Duodenal mucosa (tissue), 2 donors: ENCODE results near the gene CACNA2D3.

Source experiments
- H3K27ac ChIP-seq: one replicate; pipeline ENCODE4 v1.7.0; 2013; ENCODE audit warnings: low read depth, low read length
- H3K27me3 ChIP-seq, 2 donors: one replicate each; pipeline ENCODE4 v1.7.0; 2013; ENCODE audit warnings: low read length in 2 of 2, control low read depth in 1 of 2; ENCODE audit not compliant: insufficient read depth in 2 of 2, control insufficient read depth in 1 of 2
- H3K36me3 ChIP-seq, 2 donors: one replicate each; pipeline ENCODE4 v1.7.0; 2013; ENCODE audit warnings: low read length in 2 of 2, control low read depth in 1 of 2; ENCODE audit not compliant: insufficient read depth in 2 of 2, control insufficient read depth in 1 of 2
- H3K4me1 ChIP-seq, 2 donors: one replicate each; pipeline ENCODE4 v1.7.0; 2013; ENCODE audit warnings: low read length in 2 of 2, control low read depth in 1 of 2; ENCODE audit not compliant: insufficient read depth in 2 of 2, control insufficient read depth in 1 of 2
- H3K4me3 ChIP-seq, 2 donors: one replicate each; pipeline ENCODE4 v1.7.0; 2013; ENCODE audit warnings: low read length in 2 of 2, low read depth in 1 of 2
- H3K9ac ChIP-seq, 2 donors: one replicate each; pipeline ENCODE4 v1.7.0; 2013; ENCODE audit warnings: low read length in 2 of 2, low read depth in 1 of 2
- H3K9me3 ChIP-seq, 2 donors: one replicate each; pipeline ENCODE4 v1.7.0; 2013; ENCODE audit warnings: low read length in 2 of 2, control low read depth in 1 of 2; ENCODE audit not compliant: control insufficient read depth in 1 of 2

CACNA2D3 gene

DNA sequence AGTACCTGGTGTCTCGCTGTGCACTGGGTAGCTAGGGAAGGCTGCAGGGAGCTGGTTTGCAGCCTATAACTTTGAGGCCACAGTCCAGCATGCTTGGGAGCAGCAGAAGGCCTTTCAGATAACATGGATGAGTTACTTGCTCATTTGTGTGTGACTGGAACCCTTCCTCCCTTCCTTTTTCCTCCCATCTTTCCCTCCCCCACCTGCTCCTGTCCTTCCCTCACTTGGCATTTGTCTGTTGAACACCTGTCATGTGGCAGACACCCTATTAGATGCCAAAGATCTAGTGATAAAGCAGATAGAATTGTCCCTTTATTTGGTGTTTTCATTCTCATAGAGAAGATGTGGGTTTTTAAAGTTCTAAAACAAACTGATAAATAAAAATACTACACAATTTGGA lies 733.9 kb downstream of the CACNA2D3 start:
- Histone ChIP-seq H3K9me3 (no peaks in the 10 kb centered on the region), H3K9ac (no peak overlapping the region), H3K27ac (no peak overlapping the region), H3K4me1 (peaks cover 0 to 5% of the 10 kb centered on the region in 2 donors), H3K27me3 (no peaks in the 10 kb centered on the region), H3K36me3 (no peaks in the 10 kb centered on the region), H3K4me3 (no peak overlapping the region)

DNA sequence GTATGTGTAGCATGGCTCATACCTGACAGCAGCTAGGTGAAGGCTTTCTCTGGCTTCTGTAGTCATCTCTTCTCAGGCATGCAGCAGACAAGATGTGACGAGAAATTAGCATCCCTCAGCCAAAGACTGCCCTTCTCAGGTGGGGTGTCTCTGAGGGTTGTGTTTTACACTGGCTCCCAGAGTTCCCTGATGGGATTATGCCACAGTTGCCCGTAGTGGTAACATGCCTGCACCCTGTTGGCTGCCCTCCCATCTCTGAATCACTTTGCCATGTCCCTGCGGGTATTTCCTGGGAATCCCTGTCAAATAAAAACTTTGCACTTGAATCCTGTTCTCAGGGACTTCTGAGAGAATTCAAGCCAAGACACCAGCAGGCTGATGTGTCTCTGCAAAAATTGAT lies 735.0 kb downstream of the CACNA2D3 start:
- H3K27me3 ChIP-seq: no peaks in the 10 kb centered on the region
- no peaks in the 10 kb centered on the region for H3K9me3 ChIP-seq
- no peaks in the 10 kb centered on the region for H3K36me3 ChIP-seq
- H3K9ac ChIP-seq: no peak overlapping the region
- H3K4me3 ChIP-seq: no peak overlapping the region
- peaks cover 0 to 5% of the 10 kb centered on the region in 2 donors for H3K4me1 ChIP-seq
- H3K27ac ChIP-seq: no peak overlapping the region

DNA sequence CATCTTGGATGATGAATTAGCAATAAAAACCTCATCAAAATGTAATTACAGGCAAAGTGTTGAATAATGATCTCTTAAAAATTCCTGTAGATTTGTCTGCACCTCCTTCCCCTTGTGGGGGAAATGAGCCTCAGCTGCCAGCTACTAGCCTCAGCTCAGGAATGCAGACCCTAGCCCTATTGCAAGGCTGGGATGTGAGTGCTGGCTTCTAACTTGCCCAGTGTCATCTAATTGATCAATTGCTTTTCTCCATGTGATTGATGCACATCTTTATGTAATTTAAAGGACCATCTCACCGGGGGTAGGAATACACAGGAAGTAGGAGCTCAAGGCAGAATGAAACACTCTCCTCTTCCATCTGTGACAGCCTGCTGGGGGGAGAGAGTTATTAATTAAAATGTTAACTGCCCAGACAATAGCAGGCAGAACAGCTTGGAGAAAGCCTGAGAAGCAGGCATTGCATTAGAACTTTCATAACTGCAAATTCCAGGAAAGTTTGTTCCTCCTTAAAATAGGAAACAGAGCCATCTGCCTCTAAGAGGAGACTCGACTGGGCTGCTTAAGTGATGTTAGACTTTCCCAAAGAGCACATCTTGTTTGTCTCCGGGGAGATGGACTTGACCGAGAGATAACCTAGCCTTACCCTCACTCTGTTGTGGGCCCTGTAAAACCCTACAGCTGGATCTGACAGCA lies 735.9 kb downstream of the CACNA2D3 start:
- H3K9me3 ChIP-seq: no peaks in the 10 kb centered on the region
- peaks cover 0 to 5% of the 10 kb centered on the region in 2 donors for H3K4me1 ChIP-seq
- H3K36me3 ChIP-seq: no peaks in the 10 kb centered on the region
- no peaks in the 10 kb centered on the region for H3K27me3 ChIP-seq
- H3K9ac ChIP-seq: no peak overlapping the region
- H3K27ac ChIP-seq: no peak overlapping the region
- no peak overlapping the region for H3K4me3 ChIP-seq

DNA sequence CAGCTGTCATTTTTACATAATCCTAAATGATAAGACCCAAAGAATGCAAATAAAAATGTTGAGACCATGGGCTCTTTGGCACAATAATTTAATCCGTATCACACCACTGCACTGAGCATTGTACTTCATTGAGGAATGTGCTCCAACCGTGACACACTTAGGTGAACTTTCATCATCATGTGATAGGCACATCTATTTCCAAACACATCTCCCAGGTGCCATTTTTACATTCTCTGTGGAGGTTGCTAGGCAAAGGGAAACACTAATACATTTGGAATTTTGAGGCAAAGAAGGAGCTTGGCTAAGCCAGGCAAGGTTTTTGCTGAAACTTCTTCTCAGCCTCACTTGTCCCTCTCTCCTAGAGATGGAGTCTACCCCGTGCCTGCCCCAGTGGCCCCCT lies 736.8 kb downstream of the CACNA2D3 start:
- H3K27ac ChIP-seq: no peak overlapping the region
- H3K4me3 ChIP-seq: no peak overlapping the region
- peaks cover 0 to 5% of the 10 kb centered on the region in 2 donors for H3K4me1 ChIP-seq
- H3K9ac ChIP-seq: no peak overlapping the region
- no peaks in the 10 kb centered on the region for H3K9me3 ChIP-seq
- H3K36me3 ChIP-seq: no peaks in the 10 kb centered on the region
- H3K27me3 ChIP-seq: no peaks in the 10 kb centered on the region

DNA sequence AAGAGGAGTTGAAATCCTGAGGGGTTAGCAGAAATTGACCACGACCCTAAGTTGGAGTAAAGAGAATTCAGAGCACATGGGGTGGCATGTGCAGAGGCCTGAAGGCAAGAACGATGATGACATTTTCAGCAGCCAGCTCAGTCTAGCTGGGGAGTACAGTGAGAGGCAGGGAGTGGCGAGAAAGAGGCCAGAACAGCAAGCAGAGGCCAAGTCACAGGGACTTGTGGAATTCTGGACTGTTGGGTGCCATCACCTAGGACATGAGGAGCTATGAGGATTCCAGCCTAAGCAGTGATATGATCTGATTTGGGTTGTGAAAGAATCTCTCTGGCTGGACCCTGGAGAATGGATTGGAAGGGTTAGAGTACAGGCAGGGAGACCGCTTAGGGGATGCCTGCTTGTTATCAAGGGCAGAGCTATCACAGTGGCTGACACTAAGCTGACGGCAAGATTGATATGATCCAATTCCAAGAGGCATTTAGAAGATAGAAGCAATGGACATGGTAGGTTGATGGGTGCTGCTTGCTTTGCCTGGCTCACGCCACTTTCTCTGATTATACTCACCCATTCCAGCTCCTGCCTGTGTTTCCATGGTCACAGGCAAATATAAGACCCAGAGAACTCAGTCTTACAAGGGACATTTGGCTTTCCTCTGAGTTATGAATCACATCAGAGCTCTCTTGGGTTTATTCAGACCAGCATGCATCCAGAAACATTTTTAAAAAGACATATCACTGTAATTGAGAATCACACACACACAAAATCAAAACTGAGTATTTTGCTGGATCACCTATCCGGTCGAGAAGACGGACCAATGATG lies 739.1 kb downstream of the CACNA2D3 start:
- no peak overlapping the region for H3K4me3 ChIP-seq
- no peaks in the 10 kb centered on the region for H3K27me3 ChIP-seq
- no peaks in the 10 kb centered on the region for H3K36me3 ChIP-seq
- no peaks in the 10 kb centered on the region for H3K9me3 ChIP-seq
- H3K9ac ChIP-seq: no peak overlapping the region
- no peak overlapping the region for H3K27ac ChIP-seq
- H3K4me1 ChIP-seq: peaks cover 0 to 5% of the 10 kb centered on the region in 2 donors

DNA sequence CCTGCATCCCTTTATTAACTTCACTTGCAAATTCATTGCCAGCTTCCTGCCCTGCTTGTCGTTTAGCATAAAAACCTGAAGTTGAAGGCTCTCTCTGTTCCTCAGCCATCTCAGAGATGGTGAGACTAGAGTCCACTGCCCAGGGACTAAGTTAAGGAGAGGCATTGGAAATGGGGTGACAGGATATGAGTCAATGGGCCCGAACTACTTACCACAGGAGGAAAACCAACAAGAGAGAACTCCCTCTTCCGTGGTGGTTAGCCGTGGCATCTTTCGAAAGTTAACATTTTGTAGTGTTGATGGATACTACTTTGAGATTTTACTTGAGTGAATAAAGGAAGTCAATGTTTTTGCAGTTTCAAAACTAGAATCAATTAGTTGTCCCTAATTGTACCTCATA lies 740.2 kb downstream of the CACNA2D3 start:
- Histone ChIP-seq H3K36me3 (no peaks in the 10 kb centered on the region), H3K4me3 (no peak overlapping the region), H3K4me1 (peaks cover 0 to 5% of the 10 kb centered on the region in 2 donors), H3K27ac (no peak overlapping the region), H3K9ac (no peak overlapping the region), H3K9me3 (no peaks in the 10 kb centered on the region), H3K27me3 (no peaks in the 10 kb centered on the region)

DNA sequence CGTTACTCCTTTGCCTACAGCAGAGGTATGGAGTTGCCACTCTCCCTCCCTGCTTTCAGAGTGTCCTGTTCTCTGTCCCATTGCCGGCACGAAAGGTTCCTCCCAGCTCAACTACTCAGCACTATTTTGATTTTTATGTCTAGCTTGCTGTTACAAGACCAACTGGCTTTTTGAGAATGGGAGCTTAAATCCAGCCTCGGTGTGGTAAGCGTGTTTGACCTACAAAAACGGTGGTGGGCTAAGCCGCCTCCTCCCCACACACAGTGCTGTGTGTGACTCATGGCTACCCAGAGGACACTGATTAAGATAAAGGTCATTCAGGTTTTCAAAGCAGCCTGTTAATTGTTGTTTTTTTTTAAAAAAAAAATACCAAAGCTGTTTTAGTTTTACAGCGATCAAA lies 741.0 kb downstream of the CACNA2D3 start:
- no peaks in the 10 kb centered on the region for H3K4me1 ChIP-seq
- H3K27me3 ChIP-seq: no peaks in the 10 kb centered on the region
- H3K27ac ChIP-seq: no peak overlapping the region
- no peak overlapping the region for H3K4me3 ChIP-seq
- H3K9me3 ChIP-seq: no peaks in the 10 kb centered on the region
- H3K36me3 ChIP-seq: no peaks in the 10 kb centered on the region
- H3K9ac ChIP-seq: no peak overlapping the region

DNA sequence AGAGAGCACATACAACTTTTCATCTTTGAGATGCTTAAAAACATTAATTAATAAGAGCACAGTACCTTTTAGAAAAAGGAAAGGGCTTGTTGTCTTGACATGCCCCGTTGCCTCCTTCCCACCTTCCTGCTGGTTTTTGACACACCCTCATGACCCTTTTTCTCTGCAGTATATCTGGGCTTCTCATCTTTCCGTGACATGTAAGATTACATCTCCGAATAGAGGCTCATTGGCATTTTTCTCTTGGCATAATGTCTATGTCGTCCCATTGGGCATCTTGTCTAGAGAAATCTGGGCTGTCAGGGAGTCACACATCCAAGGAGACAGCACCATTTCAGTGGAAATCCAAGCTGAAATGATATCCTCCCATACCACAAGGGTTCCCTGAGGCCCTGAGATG lies 741.4 kb downstream of the CACNA2D3 start:
- Histone ChIP-seq H3K27ac (no peak overlapping the region), H3K4me3 (no peak overlapping the region), H3K9ac (no peak overlapping the region), H3K4me1 (no peaks in the 10 kb centered on the region), H3K36me3 (no peaks in the 10 kb centered on the region), H3K27me3 (no peaks in the 10 kb centered on the region), H3K9me3 (no peaks in the 10 kb centered on the region)

DNA sequence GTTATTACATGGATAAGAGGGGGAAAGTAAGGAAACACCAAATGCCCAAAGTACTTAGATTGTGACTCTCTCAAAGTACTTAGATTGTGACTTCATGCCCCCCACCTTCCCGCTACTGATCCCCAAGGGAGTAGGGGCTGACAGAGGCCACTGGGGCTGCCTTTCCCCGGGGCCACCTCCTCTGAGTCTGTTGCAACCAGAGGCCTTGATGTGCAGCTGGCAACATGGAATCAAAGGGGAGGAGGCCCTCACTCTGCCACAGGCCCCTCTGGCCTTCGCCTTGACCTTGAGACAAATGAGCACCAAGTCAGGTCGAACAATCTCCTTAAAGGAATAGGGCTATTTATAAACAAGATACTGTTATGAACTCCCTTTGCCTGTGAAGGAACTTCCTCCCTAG lies 743.0 kb downstream of the CACNA2D3 start:
- no peak overlapping the region for H3K4me3 ChIP-seq
- no peaks in the 10 kb centered on the region for H3K9me3 ChIP-seq
- H3K27ac ChIP-seq: no peak overlapping the region
- H3K36me3 ChIP-seq: no peaks in the 10 kb centered on the region
- H3K9ac ChIP-seq: no peak overlapping the region
- H3K27me3 ChIP-seq: no peaks in the 10 kb centered on the region
- no peaks in the 10 kb centered on the region for H3K4me1 ChIP-seq

DNA sequence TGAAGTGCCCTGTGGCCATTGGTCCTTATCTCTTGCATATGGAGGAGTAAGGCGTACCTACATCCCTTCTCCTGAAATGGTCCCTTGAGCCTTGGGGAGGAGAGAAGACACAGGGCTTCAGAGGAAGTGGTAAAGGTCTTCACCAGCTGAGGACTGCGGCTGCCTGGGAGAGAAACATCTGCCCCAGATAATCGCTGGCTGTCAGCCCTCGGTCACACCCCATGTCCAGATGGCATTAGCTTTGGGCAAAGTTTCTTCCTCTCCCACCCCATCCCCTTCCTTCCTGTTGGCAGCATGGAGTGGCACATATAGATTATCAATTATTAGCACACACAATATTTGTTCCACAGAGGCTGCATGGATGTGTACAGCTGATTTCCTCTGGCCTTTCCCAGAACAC lies 743.9 kb downstream of the CACNA2D3 start:
- Histone ChIP-seq H3K4me3 (no peak overlapping the region), H3K27me3 (no peaks in the 10 kb centered on the region), H3K9me3 (no peaks in the 10 kb centered on the region), H3K36me3 (no peaks in the 10 kb centered on the region), H3K27ac (no peak overlapping the region), H3K9ac (no peak overlapping the region), H3K4me1 (no peaks in the 10 kb centered on the region)
